Mucosa of descending colon (tissue), 3 donors: Measurements from ENCODE around the gene RXRA. TPM values are rescaled to one million over a fixed set of nuclear protein-coding genes. Genes with fewer than 3 reads are reported as not detected.

Experiments
- ATAC-seq: fragments of 200-7000 bp; cut with Tn5 transposase; one replicate; pipeline ENCODE4 v1.9.1; 2020; ENCODE audit warnings: mild to moderate bottlenecking, moderate library complexity
- DNase-seq, 3 donors: peaks; one replicate each; pipeline ENCODE4 v3.0.0-alpha.2; 2020
- H3K36me3 ChIP-seq: fragments of 200-600 bp; one replicate; pipeline ENCODE4 v1.8.0; 2021; ENCODE audit warnings: low read depth, mild to moderate bottlenecking
- H3K4me1 ChIP-seq: fragments of 200-600 bp; one replicate; pipeline ENCODE4 v1.8.0; 2021; ENCODE audit warnings: low read depth, mild to moderate bottlenecking
- H3K4me3 ChIP-seq: fragments of 200-600 bp; one replicate; pipeline ENCODE4 v1.8.0; 2021; ENCODE audit warnings: mild to moderate bottlenecking
- H3K9me3 ChIP-seq: fragments of 200-600 bp; one replicate; pipeline ENCODE4 v1.8.0; 2021; ENCODE audit warnings: mild to moderate bottlenecking
- CTCF ChIP-seq: fragments of 200-600 bp; IDR thresholded peaks from one replicate; pipeline ENCODE4 v1.8.0; 2022; ENCODE audit warnings: antibody characterized with exemption, mild to moderate bottlenecking
- intact Hi-C, 2 donors: fragments of 100-400 bp; cut with DNase I in 1 of 2; cut with micrococcal nuclease in 1 of 2; formaldehyde crosslinking; loops; one replicate each; pipeline versions ENCODE4 v1.11.0 to v1.11.1; 2022; cut with DNase I, micrococcal nuclease
- total RNA-seq, 3 donors: library from RNA; stranded (reverse); fragmentation: NEBNext Ultra II Directional in 2 of 3; extraction: Animal tissue kit (Norgen Biotek cat#: 25700) in 2 of 3; gene quantifications; one replicate each; pipeline versions ENCODE4 v1.2.1 to v1.2.4, GENCODE V29; 2021 to 2023
- donor health status: DM: no; HTN: no; CAD: no; lungs with moderate emphysema.
- donor health status: DM: no; HTN: no; CAD: no.
- donor health status: DM: no; HTN: yes; CAD: no.

Gene RXRA
- total RNA-seq, 3 donors from 2014 or later: 75.2 to 101 (median 85.3) TPM

- Histone ChIP-seq H3K9me3 (no peaks in the 10 kb centered on the region), H3K4me3 (no peak overlapping the region), H3K4me1 (peaks cover 19% of the 10 kb centered on the region), H3K36me3 (peaks cover 7% of the 10 kb centered on the region)
- DNase-seq (no peak), ATAC-seq (no peak)
- TF ChIP-seq CTCF: no peak
- intact Hi-C loops: no loop called here
These were observed 92.1 kb downstream of the RXRA start for GRCh38 chr9:134418354-134418753.

GRCh38 chr9:134419000-134419683 is 92.9 kb downstream of the RXRA start:
- TF ChIP-seq CTCF: no peak
- intact Hi-C loops: no loop called here
- Histone ChIP-seq H3K4me3 (no peak overlapping the region), H3K36me3 (peaks cover 7% of the 10 kb centered on the region), H3K9me3 (no peaks in the 10 kb centered on the region), H3K4me1 (peaks cover 19% of the 10 kb centered on the region)
- DNase-seq (no peak), ATAC-seq (no peak)

DNA sequence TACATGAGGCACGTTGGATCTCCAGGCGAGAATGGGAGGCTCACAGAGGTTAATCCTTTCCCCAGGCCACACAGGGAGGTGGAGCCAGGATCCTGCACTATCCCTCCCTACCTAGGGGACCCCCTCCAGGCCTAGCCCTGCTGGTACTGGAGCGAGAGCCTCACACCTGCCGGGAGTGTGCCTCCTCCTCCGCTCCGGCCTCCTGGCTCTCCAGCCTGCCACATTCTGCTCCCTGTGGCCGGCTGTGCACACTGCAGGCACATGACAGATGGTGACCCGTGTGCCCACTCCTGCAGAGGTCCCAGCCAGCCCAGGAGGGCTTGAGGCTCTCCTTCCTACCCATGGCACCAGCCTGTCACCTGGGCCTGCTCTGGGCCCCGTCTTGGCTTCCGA is 93.4 kb downstream of the RXRA start:
- no peak for TF ChIP-seq CTCF
- intact Hi-C loops: no loop called here
- ATAC-seq: no peak
- Histone ChIP-seq H3K4me3 (no peak overlapping the region), H3K4me1 (peaks cover 19% of the 10 kb centered on the region), H3K36me3 (peaks cover 7% of the 10 kb centered on the region), H3K9me3 (no peaks in the 10 kb centered on the region)
- no peak for DNase-seq

GRCh38 chr9:134420281-134420845 is 94.1 kb downstream of the RXRA start:
- Histone ChIP-seq H3K4me3 (no peak overlapping the region), H3K4me1 (peaks cover 19% of the 10 kb centered on the region), H3K9me3 (no peaks in the 10 kb centered on the region), H3K36me3 (peaks cover 7% of the 10 kb centered on the region)
- DNase-seq (no peak), ATAC-seq (no peak)
- intact Hi-C loops: no loop called here
- no peak for TF ChIP-seq CTCF

DNA sequence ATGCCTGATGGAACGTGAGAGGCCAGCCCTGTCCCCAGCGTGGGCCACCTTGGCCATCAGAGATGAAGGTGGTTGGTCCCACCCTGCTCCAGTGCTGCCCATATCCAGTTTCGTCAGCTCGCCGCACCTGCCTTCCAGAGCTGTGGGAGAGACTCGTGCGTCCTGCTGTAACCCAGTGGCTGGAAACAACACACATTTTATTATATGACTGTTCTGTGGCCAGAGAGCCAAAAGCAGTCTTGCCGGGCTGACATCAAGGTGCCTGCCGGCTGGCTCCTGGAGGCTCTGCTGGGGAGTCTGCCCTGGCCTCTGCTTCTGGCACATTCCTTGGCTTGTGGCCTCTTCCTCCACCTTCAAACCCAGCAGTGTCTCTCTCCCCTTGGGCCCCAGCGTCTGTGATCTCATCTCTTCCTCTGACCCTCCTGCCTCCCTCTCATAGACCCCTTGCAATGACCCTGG is 94.7 kb downstream of the RXRA start:
- peaks cover 19% of the 10 kb centered on the region for H3K4me1 ChIP-seq
- no peak overlapping the region for H3K4me3 ChIP-seq
- no peak for TF ChIP-seq CTCF
- intact Hi-C loops: no loop called here
- H3K36me3 ChIP-seq: peaks cover 7% of the 10 kb centered on the region
- DNase-seq (no peak), ATAC-seq (no peak)
- H3K9me3 ChIP-seq: no peaks in the 10 kb centered on the region
